ENCODE measurements around the gene ELK3. TPM values are rescaled to one million over a fixed set of nuclear protein-coding genes. Genes with fewer than 3 reads are reported as not detected.

The ELK3 gene
- polyA plus RNA-seq, 3 donors = 12.1 to 14.9 (median 14.6) TPM

- no peak overlapping the region for H2AFZ ChIP-seq (ENCODE audit: insufficient read depth, low read depth, low read length, poor library complexity, severe bottlenecking)
- H3K9ac ChIP-seq (ENCODE audit: insufficient read depth, low read length, poor library complexity, severe bottlenecking) = no peak overlapping the region
- Mint-ChIP-seq H3K27ac (peak overlapping the region in 3 of 7 donors; percentile 4 to 57 (median 38)), H3K4me1 (peaks cover 38% of the 10 kb centered on the region), H3K27me3 (ENCODE audit: low read depth in 3 of 3) (peaks cover 0 to 2% (median 0%) of the 10 kb centered on the region in 3 donors), H3K4me3 (no peak overlapping the region), H3K9me3 (no peaks in the 10 kb centered on the region), H3K36me3 (peaks cover 47 to 54% of the 10 kb centered on the region in 2 donors)
- H3K4me2 ChIP-seq (replicated peaks; ENCODE audit: extremely low read depth, low read length, poor library complexity, severe bottlenecking) = no peak overlapping the region
- peaks cover 22 to 33% of the 10 kb centered on the region in 2 donors for H3K4me1 ChIP-seq (ENCODE audit: control insufficient read depth in 1 of 2, insufficient read depth in 2 of 2, low read length in 2 of 2)
- peaks cover 2 to 52% of the 10 kb centered on the region in 2 donors for H3K36me3 ChIP-seq (replicated peaks in 1 of 2; ENCODE audit: control insufficient read depth in 1 of 2, insufficient read depth in 2 of 2, low read length in 2 of 2)
- intact Hi-C loops (cut with micrococcal nuclease) = loop anchor here in 1 of 2 donors (1.0 to 10.0 kb wide), 3 partner anchors 94 to 299 kb away; no protein-coding TSS in a partner anchor
- no peak overlapping the region for H3K4me3 ChIP-seq (replicated peaks in 1 of 3; ENCODE audit: low read depth in 2 of 3, low read length in 3 of 3)
- no peak for DNase-seq
- TF ChIP-seq CTCF (IDR thresholded peaks at IDR 0.05) = no peak
- H3K27me3 ChIP-seq (ENCODE audit: control insufficient read depth in 2 of 2, insufficient read depth in 2 of 2, low read length in 2 of 2) = no peaks in the 10 kb centered on the region
- H3K27ac ChIP-seq (ENCODE audit: low read depth in 1 of 2, low read length in 2 of 2) = no peak overlapping the region
- 83% methylated on average over 4 of the region's 8 CpGs for WGBS (ENCODE audit: insufficient coverage)
- peaks cover 79% of the 10 kb centered on the region for H3K79me2 ChIP-seq (ENCODE audit: insufficient read depth, low read length)
- H3K9me3 ChIP-seq (replicated peaks in 1 of 2; ENCODE audit: control insufficient read depth in 1 of 2, insufficient read depth in 1 of 2, low read length in 2 of 2) = no peaks in the 10 kb centered on the region
- H4K20me1 ChIP-seq (ENCODE audit: insufficient read depth, low read length) = peaks cover 80% of the 10 kb centered on the region
Observed at GRCh38 chr12:96215919-96216273, 21.7 kb downstream of the ELK3 start.

- peaks cover 8 to 70% of the 10 kb centered on the region in 2 donors for H3K36me3 ChIP-seq (replicated peaks in 1 of 2; ENCODE audit: control insufficient read depth in 1 of 2, insufficient read depth in 2 of 2, low read length in 2 of 2)
- Mint-ChIP-seq H3K4me1 (peaks cover 11% of the 10 kb centered on the region), H3K27ac (peak overlapping the region in 3 of 7 donors; percentile 10 to 69 (median 15)), H3K27me3 (ENCODE audit: low read depth in 3 of 3) (peaks cover 0 to 2% (median 0%) of the 10 kb centered on the region in 3 donors), H3K36me3 (peaks cover 56 to 69% of the 10 kb centered on the region in 2 donors), H3K4me3 (no peak overlapping the region), H3K9me3 (peaks cover 0 to 3% (median 0%) of the 10 kb centered on the region in 7 donors)
- WGBS (ENCODE audit: insufficient coverage) = 100% methylated on average over 5 of the region's 11 CpGs
- no peak for DNase-seq
- H3K4me1 ChIP-seq (ENCODE audit: control insufficient read depth in 1 of 2, insufficient read depth in 2 of 2, low read length in 2 of 2) = peaks cover 10 to 13% of the 10 kb centered on the region in 2 donors
- no peak for TF ChIP-seq CTCF (IDR thresholded peaks at IDR 0.05)
- H3K4me2 ChIP-seq (replicated peaks; ENCODE audit: extremely low read depth, low read length, poor library complexity, severe bottlenecking) = no peak overlapping the region
- H4K20me1 ChIP-seq (ENCODE audit: insufficient read depth, low read length) = peaks cover 87% of the 10 kb centered on the region
- H3K79me2 ChIP-seq (ENCODE audit: insufficient read depth, low read length) = peaks cover 66% of the 10 kb centered on the region
- no peak overlapping the region for H3K27ac ChIP-seq (ENCODE audit: low read depth in 1 of 2, low read length in 2 of 2)
- no peak overlapping the region for H3K9ac ChIP-seq (ENCODE audit: insufficient read depth, low read length, poor library complexity, severe bottlenecking)
- intact Hi-C loops (cut with micrococcal nuclease) = loop anchor here in 1 of 2 donors (5.0 to 10.0 kb wide), 2 partner anchors 97 to 296 kb away; no protein-coding TSS in a partner anchor
- no peak overlapping the region for H2AFZ ChIP-seq (ENCODE audit: insufficient read depth, low read depth, low read length, poor library complexity, severe bottlenecking)
- H3K27me3 ChIP-seq (ENCODE audit: control insufficient read depth in 2 of 2, insufficient read depth in 2 of 2, low read length in 2 of 2) = no peaks in the 10 kb centered on the region
- H3K4me3 ChIP-seq (replicated peaks in 1 of 3; ENCODE audit: low read depth in 2 of 3, low read length in 3 of 3) = no peak overlapping the region
- no peaks in the 10 kb centered on the region for H3K9me3 ChIP-seq (replicated peaks in 1 of 2; ENCODE audit: control insufficient read depth in 1 of 2, insufficient read depth in 1 of 2, low read length in 2 of 2)
Observed at GRCh38 chr12:96218989-96219678, 25.0 kb downstream of the ELK3 start.

Measured in CD14-positive monocyte (primary cell).